HepG2 (cell line): ENCODE measurements around the gene KDM4D. TPM values are rescaled to one million over a fixed set of nuclear protein-coding genes. Genes with fewer than 3 reads are reported as not detected.

ENCODE experiments used
- ATAC-seq: fragments of 200-7000 bp; cut with Tn5 transposase; 3 replicates; pipeline ENCODE4 v1.9.1; 2020; ENCODE audit warnings: mild to moderate bottlenecking, moderate library complexity
- BruUV-seq: library from RNA; stranded (reverse); fragments of 400-500 nt; replicated peaks from 2 replicates; lab custom pipeline; 2021; lab: Mats Ljungman, UMichigan
- CTCF ChIA-PET: fragments of 300-600 bp; formaldehyde crosslinking; extraction: SDS; loops from one replicate; lab custom pipeline; 2021; ENCODE audit warnings: low total read pairs, inconsistent platforms, low intra/inter-chr PET ratio; lab: Yijun Ruan, JAX
- POLR2A ChIA-PET: fragments of 350-600 bp; sonication (Branson Sonifier 250); formaldehyde crosslinking; loops from one replicate; lab custom pipeline; 2020; ENCODE audit warnings: antibody characterized with exemption, inconsistent platforms; lab: Yijun Ruan, JAX
- DNase-seq: peaks from one replicate; pipeline ENCODE4 v3.0.0-alpha.2; 2015; ENCODE audit warnings: low spot score
- FAIRE-seq: peaks from 3 replicates; lab custom pipeline; 2011; peaks lifted over from hg19 to GRCh38; lab: Jason Lieb, UNC
- H2AFZ ChIP-seq: one replicate; pipeline ENCODE4 v1.6.1; 2011; ENCODE audit warnings: low read length, inconsistent platforms
- H3K27ac ChIP-seq: fragments of 300-600 bp; 3 replicates; pipeline ENCODE4 v1.8.0; 2011; ENCODE audit warnings: mixed run types, mild to moderate bottlenecking, mixed read lengths, low read length, inconsistent platforms; ENCODE audit not compliant: insufficient read depth; ENCODE audit errors: extremely low read length
- H3K27me3 ChIP-seq, 2 experiments: fragments of 200-600 bp in 1 of 2; 2 replicates in 1 of 2; 3 replicates in 1 of 2; pipeline versions ENCODE4 v1.6.0 to v1.8.0; 2011; ENCODE audit warnings: low read length in 2 of 2, mild to moderate bottlenecking in 2 of 2, moderate library complexity in 2 of 2, inconsistent platforms in 1 of 2; ENCODE audit not compliant: insufficient read depth in 2 of 2, control insufficient read depth in 1 of 2
- H3K36me3 ChIP-seq, 2 experiments: fragments of 200-600 bp in 1 of 2; replicated peaks in 1 of 2; 2 replicates in 1 of 2; 3 replicates in 1 of 2; pipeline versions ENCODE4 v1.5.1 to v1.8.0; 2011; ENCODE audit warnings: low read length in 2 of 2, inconsistent platforms in 1 of 2; ENCODE audit not compliant: insufficient read depth in 2 of 2, control insufficient read depth in 1 of 2
- H3K4me1 ChIP-seq: 2 replicates; pipeline ENCODE4 v1.5.1; 2012; ENCODE audit warnings: low read length, inconsistent platforms; ENCODE audit not compliant: insufficient read depth
- H3K4me2 ChIP-seq: 2 replicates; pipeline ENCODE4 v1.6.0; 2011; ENCODE audit warnings: low read depth, low read length, inconsistent platforms
- H3K4me3 ChIP-seq, 3 experiments: fragments of 200-600 bp in 1 of 3; sonication (generic), shearing (Covaris generic) in 1 of 3; replicated peaks in 1 of 3; 2 replicates each; pipeline ENCODE4 v1.5.1; 2011 to 2016; ENCODE audit warnings: low read length in 3 of 3, inconsistent platforms in 2 of 3, low read depth in 2 of 3, mild to moderate bottlenecking in 2 of 3, control low read depth in 1 of 3, mixed read lengths in 1 of 3; ENCODE audit not compliant: insufficient read depth in 1 of 3
- H3K79me2 ChIP-seq: one replicate; pipeline ENCODE4 v1.6.1; 2011; ENCODE audit warnings: low read length, inconsistent platforms; ENCODE audit not compliant: insufficient read depth
- H3K9ac ChIP-seq: 2 replicates; pipeline ENCODE4 v1.6.0; 2011; ENCODE audit warnings: mild to moderate bottlenecking, low read depth, low read length, inconsistent platforms; ENCODE audit not compliant: insufficient read depth
- H3K9me3 ChIP-seq: 2 replicates; pipeline ENCODE4 v1.5.1; 2012; ENCODE audit warnings: mild to moderate bottlenecking, low read length
- H4K20me1 ChIP-seq: 2 replicates; pipeline ENCODE4 v1.6.0; 2011; ENCODE audit warnings: inconsistent platforms, mild to moderate bottlenecking, low read length, moderate library complexity; ENCODE audit not compliant: insufficient read depth
- CBX1 ChIP-seq: IDR thresholded peaks from one replicate; pipeline ENCODE4 v1.6.1; 2016; ENCODE audit warnings: antibody characterized with exemption, low read depth
- CBX5 ChIP-seq: sonication (generic); formaldehyde crosslinking; IDR thresholded peaks from 2 replicates; pipeline ENCODE4 v1.4.0; 2020; ENCODE audit warnings: missing genetic modification reagents, borderline replicate concordance
- MZF1 ChIP-seq: sonication (generic); formaldehyde crosslinking; IDR thresholded peaks from 2 replicates; pipeline ENCODE4 v1.8.1; 2023; ENCODE audit warnings: mild to moderate bottlenecking, missing genetic modification reagents, borderline replicate concordance
- PAWR ChIP-seq: sonication (generic); formaldehyde crosslinking; IDR thresholded peaks from 2 replicates; pipeline ENCODE4 v1.4.0; 2020; ENCODE audit warnings: missing genetic modification reagents, mild to moderate bottlenecking, borderline replicate concordance
- PHB2 ChIP-seq: fragments of 450-650 bp; IDR thresholded peaks from 2 replicates; pipeline ENCODE4 v1.6.1; 2018; ENCODE audit not compliant: partially characterized antibody
- RFXANK ChIP-seq: IDR thresholded peaks from 2 replicates; pipeline ENCODE4 v1.6.1; 2016
- RXRB ChIP-seq: IDR thresholded peaks from 2 replicates; pipeline ENCODE4 v1.6.1; 2016; ENCODE audit warnings: borderline replicate concordance, missing genetic modification reagents, missing compliant biosample characterization
- SIX4 ChIP-seq: sonication (generic); formaldehyde crosslinking; IDR thresholded peaks from 2 replicates; pipeline ENCODE4 v1.4.0; 2020; ENCODE audit warnings: missing genetic modification reagents
- TCF12 ChIP-seq, 2 experiments: fragments of 450-650 bp in 1 of 2; sonication (generic) in 1 of 2; formaldehyde crosslinking in 1 of 2; IDR thresholded peaks; 2 replicates each; pipeline versions ENCODE4 v1.6.1 to v1.8.0; 2017 to 2022; ENCODE audit warnings: antibody characterized with exemption in 1 of 2, mild to moderate bottlenecking in 1 of 2, missing genetic modification reagents in 1 of 2, moderate library complexity in 1 of 2
- YEATS4 ChIP-seq: sonication (generic); formaldehyde crosslinking; IDR thresholded peaks from 2 replicates; pipeline ENCODE4 v1.4.0; 2020; ENCODE audit warnings: missing genetic modification reagents, borderline replicate concordance
- ZNF614 ChIP-seq: IDR thresholded peaks from 2 replicates; pipeline ENCODE4 v1.6.1; 2018; ENCODE audit warnings: missing biosample characterization, missing genetic modification reagents, inconsistent platforms, borderline replicate concordance
- ZNF737 ChIP-seq: sonication (generic); formaldehyde crosslinking; IDR thresholded peaks from 2 replicates; pipeline ENCODE4 v1.5.0; 2020; ENCODE audit warnings: missing genetic modification reagents, mild to moderate bottlenecking, borderline replicate concordance
- WGBS: methylation state at CpG from one replicate; pipeline ENCODE4 v1.1.6; 2017; ENCODE audit warnings: low lambda C conversion rate; 5-methylcytosine and 5-hydroxymethylcytosine counted together
- in situ Hi-C: cut with HindIII; loops from 2 replicates; pipeline ENCODE4 v1.10.0; 2017; ENCODE audit warnings: low pct_unique_long_range_greater_than_20kb; ENCODE audit not compliant: extremely low pct_ligation_motif_present
- intact Hi-C: fragments of 100-400 bp; cut with micrococcal nuclease; formaldehyde crosslinking; loops from one replicate; pipeline ENCODE4 v1.10.0; 2022; ENCODE audit not compliant: unreplicated experiment
- polyA plus RNA-seq, 8 experiments: library from polyadenylated mRNA; depleted of rRNA in 3 of 8; stranded (reverse) in 7 of 8; unstranded in 1 of 8; fragments of >200 nt; fragmentation: Illumina TruSeq in 4 of 8; extraction: Trizol in 4 of 8; gene quantifications; 2 replicates each; pipeline versions ENCODE4 v1.2.1 to v1.2.3, GENCODE V29; 2011 to 2016; ENCODE audit warnings: low read depth in 4 of 8, missing spikeins in 1 of 8, mixed read lengths in 1 of 8; ENCODE audit not compliant: insufficient read depth in 1 of 8
- total RNA-seq, 5 experiments: library from RNA; depleted of rRNA; stranded (reverse); fragments of >200 nt; fragmentation: Illumina TruSeq; extraction: Trizol; gene quantifications; 2 replicates each; pipeline ENCODE4 v1.2.3, GENCODE V29; 2016; ENCODE audit warnings: low read depth in 1 of 5
- TF ChIP-seq, protein P1 (sequence below), 2 experiments: sonication (generic) in 1 of 2; formaldehyde crosslinking in 1 of 2; IDR thresholded peaks; 2 replicates each; pipeline versions ENCODE4 v1.4.0 to v1.6.1; 2018 to 2020; ENCODE audit warnings: missing genetic modification reagents in 2 of 2, borderline replicate concordance in 1 of 2, low read depth in 1 of 2, mild to moderate bottlenecking in 1 of 2, missing biosample characterization in 1 of 2

The KDM4D gene
- total and polyA plus RNA-seq, 2 of the 13 experiments (the other 11 are each of a cell fraction or from before 2014, with no cell fraction given), result 0.96 to 1.3 TPM

DNA sequence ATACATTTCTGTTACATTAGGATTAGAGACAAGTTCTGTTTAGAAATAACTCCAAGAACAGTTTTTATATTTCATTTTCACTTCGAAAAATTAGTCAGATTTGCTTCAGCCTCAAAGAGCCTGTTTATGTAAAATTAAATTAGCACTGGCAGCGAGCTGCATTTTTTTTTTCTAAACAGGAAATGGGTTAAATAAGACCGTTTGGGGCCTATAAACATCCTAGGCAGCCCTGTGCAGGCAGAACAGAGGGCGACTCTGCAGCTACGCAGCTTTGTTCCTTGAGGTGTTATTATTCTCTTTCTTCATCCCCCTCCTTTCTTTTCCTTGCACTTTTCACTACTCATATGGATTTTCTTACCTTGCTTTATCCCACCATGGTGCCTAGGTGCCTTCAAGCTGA lies 48.9 kb upstream of the KDM4D start:
- Histone ChIP-seq H4K20me1 (no peaks in the 10 kb centered on the region), H3K4me1 (peaks cover 8% of the 10 kb centered on the region), H3K4me3 (no peak overlapping the region), H3K27ac (no peak overlapping the region), H3K27me3 (no peaks in the 10 kb centered on the region; a peak in 2 of 5 replicates), H3K79me2 (no peaks in the 10 kb centered on the region), H3K9me3 (no peaks in the 10 kb centered on the region), H3K36me3 (no peaks in the 10 kb centered on the region), H3K4me2 (no peak overlapping the region), H2AFZ (no peak overlapping the region), H3K9ac (no peak overlapping the region)
- ChIA-PET CTCF (no interaction called here), POLR2A (no interaction called here)
- FAIRE-seq (no peak), ATAC-seq (no peak), DNase-seq (no peak)
- intact Hi-C loops, result no loop called here
- TF ChIP-seq RXRB (CRISPR knock-in tag) (no peak), PHB2 (no peak), YEATS4 (CRISPR knock-in tag) (no peak)
- WGBS, result 24% methylated on average over 5 of the region's 5 CpGs
- in situ Hi-C loops, result no loop called here
- BruUV-seq, result no TSS peak

DNA sequence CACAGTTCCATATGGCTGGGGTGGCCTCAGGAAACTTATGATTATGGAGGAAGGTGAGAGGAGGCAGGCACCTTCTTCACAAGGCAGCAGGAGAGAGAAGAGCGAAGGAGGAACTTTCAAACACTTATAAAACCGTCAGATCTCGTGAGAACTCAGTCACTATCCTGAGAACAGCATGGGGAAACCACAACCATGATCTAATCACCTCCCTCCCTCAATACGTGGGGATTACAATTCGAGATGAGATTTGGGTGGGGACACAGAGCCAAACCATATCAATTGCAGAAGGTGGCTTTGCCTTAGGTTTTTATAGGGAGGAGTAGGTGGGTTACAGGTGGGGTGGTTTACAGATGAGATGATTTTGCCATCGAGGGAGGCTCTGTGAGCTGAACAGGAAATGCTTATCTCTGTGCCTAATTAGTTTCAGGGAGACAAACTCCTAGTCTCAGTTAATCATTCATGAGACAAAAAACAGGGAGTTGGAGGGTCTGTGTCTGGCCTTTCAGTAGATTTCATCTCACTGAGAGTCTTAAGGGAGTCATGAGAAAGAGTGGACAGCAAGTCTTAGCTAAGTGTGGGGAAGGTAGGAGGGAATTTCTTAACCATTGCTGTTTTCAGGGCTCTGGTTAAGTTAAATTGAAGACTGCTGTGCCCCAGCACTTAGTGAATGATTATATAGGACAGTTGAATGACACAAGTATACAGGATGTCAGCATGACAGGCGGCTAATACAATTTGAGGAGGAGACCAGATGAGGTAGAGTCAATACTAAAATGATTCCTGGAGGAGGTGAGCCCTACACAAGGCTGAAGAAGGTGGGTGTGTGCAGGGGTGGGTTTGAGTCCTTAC lies 47.9 kb upstream of the KDM4D start:
- Histone ChIP-seq H3K9me3 (no peaks in the 10 kb centered on the region), H3K9ac (no peak overlapping the region), H4K20me1 (no peaks in the 10 kb centered on the region), H3K27ac (no peak overlapping the region), H3K4me1 (peaks cover 8% of the 10 kb centered on the region), H2AFZ (no peak overlapping the region), H3K27me3 (no peaks in the 10 kb centered on the region; a peak in 2 of 5 replicates), H3K4me2 (no peak overlapping the region; the same call in 1 of the 2 replicates), H3K79me2 (no peaks in the 10 kb centered on the region), H3K36me3 (no peaks in the 10 kb centered on the region), H3K4me3 (no peak overlapping the region)
- TF ChIP-seq PAWR (CRISPR knock-in tag), result no peak
- no peak for TF ChIP-seq SIX4 (CRISPR knock-in tag)
- no peak for TF ChIP-seq ZNF614 (CRISPR knock-in tag)
- TF ChIP-seq CBX1, result no peak
- TF ChIP-seq MZF1, result no peak
- TF ChIP-seq ZNF737 (CRISPR knock-in tag), result no peak
- TF ChIP-seq RFXANK (CRISPR knock-in tag), result no peak
- no peak for TF ChIP-seq TCF12 (IDR thresholded peaks at IDR 0.05)
- TF ChIP-seq TCF12 (CRISPR knock-in tag; IDR thresholded peaks at IDR 0.05), result no peak
- TF ChIP-seq, protein P1, sequence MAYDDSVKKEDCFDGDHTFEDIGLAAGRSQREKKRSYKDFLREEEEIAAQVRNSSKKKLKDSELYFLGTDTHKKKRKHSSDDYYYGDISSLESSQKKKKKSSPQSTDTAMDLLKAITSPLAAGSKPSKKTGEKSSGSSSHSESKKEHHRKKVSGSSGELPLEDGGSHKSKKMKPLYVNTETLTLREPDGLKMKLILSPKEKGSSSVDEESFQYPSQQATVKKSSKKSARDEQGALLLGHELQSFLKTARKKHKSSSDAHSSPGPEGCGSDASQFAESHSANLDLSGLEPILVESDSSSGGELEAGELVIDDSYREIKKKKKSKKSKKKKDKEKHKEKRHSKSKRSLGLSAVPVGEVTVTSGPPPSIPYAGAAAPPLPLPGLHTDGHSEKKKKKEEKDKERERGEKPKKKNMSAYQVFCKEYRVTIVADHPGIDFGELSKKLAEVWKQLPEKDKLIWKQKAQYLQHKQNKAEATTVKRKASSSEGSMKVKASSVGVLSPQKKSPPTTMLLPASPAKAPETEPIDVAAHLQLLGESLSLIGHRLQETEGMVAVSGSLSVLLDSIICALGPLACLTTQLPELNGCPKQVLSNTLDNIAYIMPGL (CRISPR knock-in tag; IDR thresholded peaks at IDR 0.05; ENCODE audit: borderline replicate concordance in 1 of 2, low read depth in 1 of 2), result no peak
- no peak for TF ChIP-seq CBX5
- ATAC-seq (peak; percentile 48; the same call in 2 of the 3 replicates), FAIRE-seq (no peak), DNase-seq (no peak)
- ChIA-PET CTCF (no interaction called here), POLR2A (no interaction called here)
- in situ Hi-C loops, result no loop called here
- intact Hi-C loops, result no loop called here
- WGBS, result 4% methylated on average over 7 of the region's 7 CpGs
- no TSS peak for BruUV-seq
